Activated CD4-positive, alpha-beta T cell treated with anti-CD3 and anti-CD28 coated beads for 36 hours (primary cell): ENCODE results near the gene FILIP1L. TPM values are rescaled to one million over a fixed set of nuclear protein-coding genes. Genes with fewer than 3 reads are reported as not detected.

ENCODE experiments used
- ATAC-seq: fragments of 200-7000 bp; cut with Tn5 transposase; one replicate; pipeline ENCODE4 v1.10.0; 2021; ENCODE audit warnings: mild to moderate bottlenecking, moderate library complexity
- CTCF ChIA-PET: fragments of 350-600 bp; sonication (Branson Sonifier 250); formaldehyde crosslinking; loops from one replicate; lab custom pipeline; 2021; ENCODE audit warnings: antibody characterized with exemption; lab: Charles Lee
- POLR2A ChIA-PET: fragments of 350-600 bp; sonication (Branson Sonifier 250); formaldehyde crosslinking; loops from one replicate; lab custom pipeline; 2021; ENCODE audit warnings: antibody characterized with exemption, inconsistent platforms; lab: Charles Lee
- DNase-seq: peaks from one replicate; pipeline ENCODE4 v3.0.0-alpha.2; 2020
- H3K27ac Mint-ChIP-seq: one replicate; pipeline ENCODE4 v1.8.0; 2021; ENCODE audit warnings: mixed read lengths
- H3K27me3 Mint-ChIP-seq: one replicate; pipeline ENCODE4 v1.8.0; 2021; ENCODE audit warnings: mixed read lengths
- H3K36me3 Mint-ChIP-seq: one replicate; pipeline ENCODE4 v1.8.0; 2021; ENCODE audit warnings: low read depth, mixed read lengths
- H3K4me1 Mint-ChIP-seq: one replicate; pipeline ENCODE4 v1.8.0; 2021; ENCODE audit warnings: mixed read lengths
- H3K4me3 Mint-ChIP-seq: one replicate; pipeline ENCODE4 v1.8.0; 2021; ENCODE audit warnings: mild to moderate bottlenecking, moderate library complexity, mixed read lengths
- H3K9me3 Mint-ChIP-seq: one replicate; pipeline ENCODE4 v1.8.0; 2021; ENCODE audit warnings: low read depth, mixed read lengths
- intact Hi-C, 2 experiments: fragments of 100-400 bp; cut with DNase I in 1 of 2; cut with micrococcal nuclease in 1 of 2; formaldehyde crosslinking; loops; one replicate each; pipeline versions ENCODE4 v1.14.2 to v1.15.1; 2022 to 2024; cut with DNase I, micrococcal nuclease
- total RNA-seq, 2 experiments: library from RNA; stranded (reverse); gene quantifications; one replicate each; pipeline ENCODE4 v1.2.3, GENCODE V29; 2021

FILIP1L gene
- total RNA-seq, 2 experiments from 2014 or later = 0.11 TPM; not detected in 1

DNA sequence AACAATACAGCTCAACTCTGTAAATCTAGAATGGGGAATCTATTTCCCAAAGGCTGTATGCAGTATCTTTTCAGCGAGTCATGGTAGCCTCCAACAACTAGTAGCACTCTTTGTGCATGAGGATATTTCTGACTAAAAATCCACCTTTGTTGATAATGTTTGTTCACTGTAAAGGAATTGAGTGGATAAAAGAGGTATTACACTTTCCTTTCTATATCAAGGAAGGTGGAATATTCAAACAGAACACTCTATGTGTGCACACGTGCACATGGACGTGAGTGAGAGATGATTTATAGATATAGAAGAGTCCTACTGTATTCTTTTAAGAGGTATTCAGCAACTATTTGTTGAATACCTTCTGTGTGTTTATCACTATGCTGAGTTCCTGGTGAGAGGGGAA is 228.4 kb downstream of the FILIP1L start:
- ChIA-PET CTCF (interaction anchor here (0.6 kb wide), 1 partner anchor 12 kb away, joined by 6 read pairs; no protein-coding TSS in a partner anchor), POLR2A (no interaction called here)
- no peaks in the 10 kb centered on the region for H3K9me3 Mint-ChIP-seq
- no peak overlapping the region for H3K4me3 Mint-ChIP-seq
- intact Hi-C loops = no loop called here
- no peaks in the 10 kb centered on the region for H3K27me3 Mint-ChIP-seq
- DNase-seq (no peak), ATAC-seq (no peak)
- no peak overlapping the region for H3K27ac Mint-ChIP-seq
- H3K4me1 Mint-ChIP-seq = peaks cover 19% of the 10 kb centered on the region
- H3K36me3 Mint-ChIP-seq = peaks cover 2% of the 10 kb centered on the region

DNA sequence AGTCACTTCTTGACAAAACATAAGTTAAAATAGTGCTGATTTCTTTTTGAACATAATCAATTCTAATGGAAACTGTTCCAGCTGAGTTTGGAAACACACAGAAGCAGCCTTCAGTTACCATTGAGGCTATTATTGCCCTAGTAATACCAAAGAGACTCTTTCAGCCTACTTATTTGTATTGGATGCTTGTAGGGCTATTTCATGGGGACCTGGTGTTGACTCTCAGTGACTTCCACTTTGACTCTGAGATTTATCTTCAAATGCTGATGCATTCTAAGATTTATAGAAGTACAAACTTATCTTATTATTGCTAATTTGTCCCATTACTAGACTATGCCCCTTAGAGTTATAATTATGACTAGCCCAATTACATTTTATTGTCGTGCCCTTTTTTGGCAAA is 229.2 kb downstream of the FILIP1L start:
- no peak for DNase-seq
- POLR2A ChIA-PET = no interaction called here
- intact Hi-C loops = no loop called here
- no peak overlapping the region for H3K27ac Mint-ChIP-seq
- H3K36me3 Mint-ChIP-seq = peaks cover 2% of the 10 kb centered on the region
- ATAC-seq = no peak
- CTCF ChIA-PET = no interaction called here
- H3K27me3 Mint-ChIP-seq = no peaks in the 10 kb centered on the region
- no peaks in the 10 kb centered on the region for H3K9me3 Mint-ChIP-seq
- peaks cover 19% of the 10 kb centered on the region for H3K4me1 Mint-ChIP-seq
- no peak overlapping the region for H3K4me3 Mint-ChIP-seq

DNA sequence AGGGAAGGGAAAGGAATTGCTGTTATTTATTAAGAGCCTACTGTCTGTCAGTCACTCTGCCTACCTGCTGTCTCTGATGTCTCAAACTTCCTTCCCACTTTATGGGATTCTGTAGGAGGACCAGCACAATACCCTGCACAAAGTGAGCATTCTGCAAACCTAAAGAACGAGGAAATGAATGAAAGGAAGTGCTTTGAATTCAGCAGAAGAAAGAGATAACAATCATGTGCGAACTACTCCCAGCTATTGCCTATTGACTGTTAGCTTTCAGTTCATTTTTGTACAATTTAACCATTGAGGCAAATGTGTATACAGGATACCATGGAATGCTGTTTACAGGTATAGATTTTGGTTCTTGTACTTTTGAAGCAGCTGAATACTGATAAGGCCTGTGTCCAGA is 229.8 kb downstream of the FILIP1L start:
- ATAC-seq = no peak
- no peak overlapping the region for H3K27ac Mint-ChIP-seq
- CTCF ChIA-PET = no interaction called here
- intact Hi-C loops = no loop called here
- no peak overlapping the region for H3K4me3 Mint-ChIP-seq
- no peaks in the 10 kb centered on the region for H3K27me3 Mint-ChIP-seq
- DNase-seq = no peak
- POLR2A ChIA-PET = no interaction called here
- peaks cover 2% of the 10 kb centered on the region for H3K36me3 Mint-ChIP-seq
- H3K9me3 Mint-ChIP-seq = no peaks in the 10 kb centered on the region
- peaks cover 19% of the 10 kb centered on the region for H3K4me1 Mint-ChIP-seq

DNA sequence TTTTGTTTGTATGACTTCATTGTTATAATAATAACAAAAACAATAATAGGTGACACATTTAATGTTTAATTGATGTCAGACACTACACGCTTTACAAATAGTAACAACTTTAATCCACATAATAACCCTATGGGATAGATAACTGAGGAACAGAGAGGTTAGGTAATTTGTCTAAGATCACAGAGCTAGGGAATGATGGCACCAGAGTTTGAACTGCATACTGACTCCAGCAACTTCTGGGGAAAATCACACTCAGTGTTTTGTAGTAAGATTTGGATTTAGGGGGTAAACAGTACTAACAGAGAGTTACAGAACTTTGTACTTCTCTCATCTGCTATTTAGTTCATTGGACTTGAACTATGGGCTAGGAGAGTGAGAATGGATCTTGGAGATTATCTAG is 230.6 kb downstream of the FILIP1L start:
- intact Hi-C loops = no loop called here
- ChIA-PET POLR2A (no interaction called here), CTCF (interaction anchor here (1.5 kb wide), 1 partner anchor 8 kb away, joined by 6 read pairs; no protein-coding TSS in a partner anchor)
- no peak overlapping the region for H3K4me3 Mint-ChIP-seq
- H3K36me3 Mint-ChIP-seq = peaks cover 2% of the 10 kb centered on the region
- no peaks in the 10 kb centered on the region for H3K27me3 Mint-ChIP-seq
- no peaks in the 10 kb centered on the region for H3K9me3 Mint-ChIP-seq
- ATAC-seq = no peak
- DNase-seq = no peak
- H3K4me1 Mint-ChIP-seq = peaks cover 19% of the 10 kb centered on the region
- H3K27ac Mint-ChIP-seq = no peak overlapping the region

DNA sequence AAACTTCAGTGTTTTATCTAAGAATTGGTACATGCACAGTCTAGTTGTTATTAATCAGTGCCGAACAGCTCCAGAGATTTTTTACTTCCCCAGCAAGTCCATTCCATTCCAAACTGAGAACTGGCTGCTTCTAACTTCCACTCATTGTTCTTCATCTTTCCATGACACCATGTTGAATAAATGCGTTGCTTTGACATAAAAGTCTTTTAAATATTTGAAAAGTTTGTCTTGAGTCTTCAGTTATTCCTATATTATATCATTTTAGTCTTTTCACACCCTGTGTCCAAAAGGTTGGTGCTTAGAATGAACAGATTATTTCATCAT is 231.2 kb downstream of the FILIP1L start:
- Mint-ChIP-seq H3K27me3 (no peaks in the 10 kb centered on the region), H3K27ac (no peak overlapping the region), H3K4me1 (peaks cover 21% of the 10 kb centered on the region), H3K36me3 (peaks cover 2% of the 10 kb centered on the region), H3K9me3 (no peaks in the 10 kb centered on the region), H3K4me3 (no peak overlapping the region)
- intact Hi-C loops = no loop called here
- ATAC-seq (no peak), DNase-seq (no peak)
- CTCF ChIA-PET = interaction anchor here (1.5 kb wide), 1 partner anchor 9 kb away, joined by 6 read pairs; no protein-coding TSS in a partner anchor
- POLR2A ChIA-PET = no interaction called here

DNA sequence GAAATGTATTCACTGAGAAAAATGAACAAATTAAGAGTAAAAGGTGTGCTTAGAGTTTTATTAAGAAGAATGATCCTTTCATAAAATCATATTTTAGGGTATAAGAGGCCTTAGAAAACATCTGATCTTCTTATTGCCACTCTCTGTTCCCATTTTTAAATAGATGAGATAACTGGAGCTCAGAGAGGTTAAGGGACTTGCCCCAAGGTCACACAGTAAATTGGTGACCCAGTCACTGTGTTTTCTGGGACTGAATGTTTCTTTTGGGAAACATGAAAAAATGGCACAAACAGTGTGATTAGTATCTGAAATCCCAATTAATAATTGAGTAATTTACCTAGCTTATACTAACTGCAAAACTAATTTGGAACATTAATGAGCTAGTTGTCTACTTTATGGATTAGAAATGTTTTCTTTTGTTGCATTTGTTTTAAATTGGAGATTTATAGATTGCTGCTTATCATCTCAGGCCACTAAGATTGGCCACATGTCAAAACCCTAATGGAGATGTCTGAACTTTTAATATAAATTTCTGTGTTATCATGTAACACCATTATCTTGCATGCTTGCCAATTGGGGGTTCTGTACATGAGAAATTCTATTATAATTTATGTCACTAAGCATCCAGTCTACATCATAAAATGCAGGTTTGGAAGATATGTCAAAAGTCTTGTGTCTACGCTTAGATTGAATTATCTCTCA is 231.7 kb downstream of the FILIP1L start:
- H3K4me3 Mint-ChIP-seq = no peak overlapping the region
- ChIA-PET CTCF (interaction anchor here (0.6 to 1.5 kb wide), 2 partner anchors 10 to 146 kb away, joined by 3 to 6 read pairs; no protein-coding TSS in a partner anchor), POLR2A (no interaction called here)
- no peaks in the 10 kb centered on the region for H3K27me3 Mint-ChIP-seq
- ATAC-seq (no peak), DNase-seq (no peak)
- H3K27ac Mint-ChIP-seq = no peak overlapping the region
- peaks cover 2% of the 10 kb centered on the region for H3K36me3 Mint-ChIP-seq
- H3K9me3 Mint-ChIP-seq = no peaks in the 10 kb centered on the region
- intact Hi-C loops = no loop called here
- H3K4me1 Mint-ChIP-seq = peaks cover 26% of the 10 kb centered on the region

DNA sequence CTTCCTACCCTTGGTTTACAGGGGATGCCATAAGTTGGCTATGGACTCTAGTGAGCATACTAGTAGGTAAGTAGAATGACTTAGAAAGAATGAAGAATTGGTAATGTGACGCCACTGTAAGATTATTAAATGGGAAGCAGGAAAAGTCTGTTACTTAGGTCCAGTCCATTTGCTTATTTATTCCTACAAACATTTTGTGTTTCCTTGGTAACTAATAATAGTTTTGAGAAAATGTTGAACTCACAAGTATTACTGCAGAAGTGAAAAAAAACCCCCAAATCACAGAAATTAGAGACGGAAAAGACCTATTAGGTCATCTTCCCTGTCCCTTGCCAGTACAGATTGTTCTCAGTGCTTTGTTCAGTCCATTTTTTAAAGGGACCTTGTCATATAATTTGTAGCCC is 233.2 kb downstream of the FILIP1L start:
- ATAC-seq (no peak), DNase-seq (no peak)
- ChIA-PET POLR2A (no interaction called here), CTCF (no interaction called here)
- Mint-ChIP-seq H3K27me3 (peaks cover 4% of the 10 kb centered on the region), H3K36me3 (peaks cover 2% of the 10 kb centered on the region), H3K4me1 (peaks cover 29% of the 10 kb centered on the region), H3K9me3 (no peaks in the 10 kb centered on the region), H3K4me3 (no peak overlapping the region), H3K27ac (no peak overlapping the region)
- intact Hi-C loops = no loop called here

DNA sequence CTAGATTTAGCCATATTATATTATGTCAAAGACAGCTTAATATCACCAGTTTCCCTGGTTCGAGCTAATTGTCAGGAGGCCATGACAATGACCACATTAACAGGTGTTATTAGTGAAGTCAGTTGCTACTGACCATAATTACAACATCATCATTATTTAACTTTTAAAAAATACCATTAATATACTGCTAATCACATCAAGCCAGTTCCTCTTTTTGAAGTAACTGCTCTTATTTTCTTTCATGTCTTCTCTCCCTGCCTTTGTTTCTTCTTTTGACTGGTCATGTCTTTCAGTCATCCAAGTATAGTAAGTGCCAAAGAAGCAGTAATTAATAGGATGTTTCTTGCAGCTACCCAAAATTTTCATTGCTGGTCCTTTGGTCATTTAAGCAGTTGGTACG is 235.0 kb downstream of the FILIP1L start:
- Mint-ChIP-seq H3K27me3 (peaks cover 4% of the 10 kb centered on the region), H3K27ac (no peak overlapping the region), H3K4me1 (peaks cover 25% of the 10 kb centered on the region), H3K4me3 (no peak overlapping the region), H3K36me3 (no peaks in the 10 kb centered on the region), H3K9me3 (no peaks in the 10 kb centered on the region)
- intact Hi-C loops = no loop called here
- no peak for DNase-seq
- CTCF ChIA-PET = no interaction called here
- POLR2A ChIA-PET = no interaction called here
- no peak for ATAC-seq

DNA sequence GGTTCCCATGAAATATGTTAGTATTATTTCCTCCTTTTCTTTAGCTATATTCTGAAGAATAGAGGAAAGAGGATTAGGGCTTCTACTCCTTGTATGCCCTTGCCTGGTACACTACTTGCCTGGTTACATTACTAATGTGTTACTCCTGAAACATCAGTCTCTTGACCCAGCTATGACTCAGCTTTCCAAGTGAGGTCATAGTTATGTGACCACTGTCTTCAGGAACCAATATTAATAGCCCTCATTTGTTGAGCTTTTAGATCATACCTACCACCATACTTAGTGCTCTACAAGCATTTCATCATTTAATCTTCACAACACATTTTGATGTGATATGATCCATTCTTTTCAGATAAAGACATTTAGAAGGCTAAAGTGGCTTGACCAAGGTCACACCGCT is 236.3 kb downstream of the FILIP1L start:
- ATAC-seq (peak; percentile 23), DNase-seq (no peak)
- Mint-ChIP-seq H3K27ac (no peak overlapping the region), H3K4me1 (peaks cover 16% of the 10 kb centered on the region), H3K4me3 (no peak overlapping the region), H3K36me3 (no peaks in the 10 kb centered on the region), H3K9me3 (no peaks in the 10 kb centered on the region), H3K27me3 (peaks cover 4% of the 10 kb centered on the region)
- intact Hi-C loops = no loop called here
- ChIA-PET POLR2A (no interaction called here), CTCF (interaction anchor here (0.9 to 1.2 kb wide), 2 partner anchors 46 to 70 kb away, joined by 3 to 4 read pairs; no protein-coding TSS in a partner anchor)

DNA sequence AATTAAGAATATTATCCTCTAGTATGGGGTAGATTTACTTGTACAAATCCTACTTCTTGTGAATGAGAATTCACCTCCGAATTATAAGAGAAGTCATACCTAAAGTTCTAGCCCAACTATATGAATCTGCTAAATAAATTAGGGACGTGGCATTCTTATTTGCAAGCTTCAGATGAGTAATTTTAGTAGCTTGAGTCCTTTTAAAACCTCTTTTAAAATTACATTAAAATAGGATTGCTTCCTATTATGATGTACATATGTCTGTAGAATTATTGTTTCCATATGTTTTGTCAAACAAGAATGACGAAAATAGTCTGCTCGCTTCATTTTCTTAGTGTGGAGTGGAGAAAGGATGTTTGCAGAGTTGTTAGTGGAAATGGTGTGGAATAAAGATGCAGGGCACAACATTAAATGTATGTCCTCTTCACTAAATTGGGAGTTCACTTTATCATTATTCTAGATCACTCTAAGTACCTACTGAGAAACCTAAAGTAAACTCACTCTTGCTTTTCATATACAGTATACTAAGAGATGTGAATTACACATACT is 237.2 kb downstream of the FILIP1L start:
- no peak for ATAC-seq

DNA sequence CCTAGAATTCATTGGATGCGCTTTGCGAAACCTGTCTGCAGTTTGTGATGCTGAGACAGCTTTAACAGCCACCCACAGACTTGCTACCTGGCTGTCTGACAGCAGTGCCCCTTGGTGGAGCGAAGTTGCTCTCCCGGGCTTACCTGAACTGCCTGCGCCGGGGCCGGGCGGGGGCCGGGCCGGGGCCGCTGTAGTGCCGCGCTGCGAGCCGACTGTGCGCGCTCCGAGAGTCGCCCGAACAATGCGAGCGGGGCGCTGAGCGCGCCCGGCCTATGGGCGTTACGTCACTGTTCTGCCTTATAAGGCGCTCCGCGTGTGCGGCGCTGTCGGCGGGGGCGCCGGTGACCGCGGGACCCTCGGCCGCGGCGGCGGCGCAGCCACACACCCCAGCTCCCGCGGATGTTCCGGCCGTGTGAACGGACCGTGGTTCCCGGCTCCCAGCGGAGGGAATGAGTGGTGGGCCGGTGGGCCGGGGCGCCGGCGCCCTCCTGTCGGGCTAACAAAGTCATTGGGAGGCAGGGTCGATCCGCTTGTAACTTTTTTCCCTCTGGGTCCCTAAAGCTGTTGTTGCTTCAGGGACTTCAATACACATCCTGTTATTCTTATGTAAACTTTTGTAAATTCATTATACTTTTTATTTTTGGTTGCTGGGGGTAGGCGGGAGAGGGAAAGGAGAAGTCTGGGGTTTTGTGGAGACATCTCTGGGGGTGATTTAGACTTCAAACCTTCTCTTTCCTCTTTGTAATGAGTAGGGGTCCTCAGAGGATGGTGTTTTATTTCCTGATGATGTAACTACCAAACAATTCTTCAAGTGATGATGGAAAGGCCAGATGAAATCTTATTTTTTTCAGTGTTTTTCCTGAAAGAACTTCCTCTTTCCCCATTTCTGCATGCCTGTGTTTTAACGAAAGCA is 238.1 kb downstream of the FILIP1L start:
- Mint-ChIP-seq H3K9me3 (no peaks in the 10 kb centered on the region), H3K27ac (no peak overlapping the region), H3K36me3 (no peaks in the 10 kb centered on the region), H3K4me3 (peak overlapping the region; percentile 65), H3K27me3 (peaks cover 4% of the 10 kb centered on the region), H3K4me1 (peaks cover 21% of the 10 kb centered on the region)
- CTCF ChIA-PET = no interaction called here
- ATAC-seq (peak; percentile 93), DNase-seq (peak; percentile 79)
- intact Hi-C loops = loop anchor here in 1 of 2 experiments (1.0 kb wide), 1 partner anchor 58 kb away; no protein-coding TSS in a partner anchor
- POLR2A ChIA-PET = no interaction called here

More for the DNA sequence above, 237.2 kb downstream of the FILIP1L start:
- Mint-ChIP-seq H3K9me3 (no peaks in the 10 kb centered on the region), H3K27me3 (peaks cover 4% of the 10 kb centered on the region), H3K27ac (no peak overlapping the region), H3K4me3 (no peak overlapping the region), H3K36me3 (no peaks in the 10 kb centered on the region), H3K4me1 (peaks cover 21% of the 10 kb centered on the region)
- no peak for DNase-seq
- intact Hi-C loops = no loop called here
- POLR2A ChIA-PET = no interaction called here
- CTCF ChIA-PET = interaction anchor here (1.2 kb wide), 1 partner anchor 46 kb away, joined by 3 read pairs; no protein-coding TSS in a partner anchor
